Ishikawa (cell line): ENCODE measurements around the gene CHCHD3.

ENCODE experiments used
- CREB1 ChIP-seq: IDR thresholded peaks from 2 replicates; pipeline ENCODE4 v1.6.1; 2012; ENCODE audit warnings: low read depth
- RAD21 ChIP-seq: IDR thresholded peaks from 2 replicates; pipeline ENCODE4 v1.6.1; 2012; ENCODE audit warnings: low read depth
- TCF12 ChIP-seq: IDR thresholded peaks from 2 replicates; pipeline ENCODE4 v1.6.1; 2012; ENCODE audit warnings: low read depth
- YY1 ChIP-seq: IDR thresholded peaks from 2 replicates; pipeline ENCODE4 v1.6.1; 2012; ENCODE audit warnings: low read depth
- ZBTB7A ChIP-seq: IDR thresholded peaks from 2 replicates; pipeline ENCODE4 v1.6.1; 2012; ENCODE audit warnings: low read depth
- TF ChIP-seq, protein P1 (sequence below): IDR thresholded peaks from 2 replicates; pipeline ENCODE4 v1.6.1; 2012

DNA sequence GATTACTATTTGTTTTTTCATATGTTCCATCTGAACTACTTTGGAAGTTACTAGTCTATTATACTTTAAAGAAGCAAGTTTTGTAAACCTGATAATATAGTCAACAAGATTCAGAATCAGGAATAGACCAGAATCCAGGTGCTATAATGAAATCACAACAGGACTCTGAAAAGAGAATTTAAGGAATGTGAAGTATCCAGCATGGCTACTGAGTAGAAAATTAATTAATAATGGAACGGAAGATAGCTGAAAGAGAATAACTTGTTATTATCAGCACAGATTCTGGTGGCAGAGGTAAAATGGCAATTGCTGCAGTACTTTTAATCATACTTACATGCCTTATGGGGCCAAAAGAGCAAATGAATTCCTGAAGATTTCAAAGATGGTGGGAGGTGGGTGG lies 43.1 kb upstream of the CHCHD3 start:
- TF ChIP-seq RAD21 (no peak), ZBTB7A (no peak), CREB1 (no peak), TCF12 (no peak), YY1 (no peak)
- TF ChIP-seq, protein P1, sequence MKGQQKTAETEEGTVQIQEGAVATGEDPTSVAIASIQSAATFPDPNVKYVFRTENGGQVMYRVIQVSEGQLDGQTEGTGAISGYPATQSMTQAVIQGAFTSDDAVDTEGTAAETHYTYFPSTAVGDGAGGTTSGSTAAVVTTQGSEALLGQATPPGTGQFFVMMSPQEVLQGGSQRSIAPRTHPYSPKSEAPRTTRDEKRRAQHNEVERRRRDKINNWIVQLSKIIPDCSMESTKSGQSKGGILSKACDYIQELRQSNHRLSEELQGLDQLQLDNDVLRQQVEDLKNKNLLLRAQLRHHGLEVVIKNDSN: no peak
